ENCODE data around the gene SPTBN1. TPM values are rescaled to one million over a fixed set of nuclear protein-coding genes. Genes with fewer than 3 reads are reported as not detected.

SPTBN1 gene
- polyA plus RNA-seq, 4 donors = 236 to 293 (median 257) TPM

- no peak for DNase-seq (ENCODE audit: low read depth in 4 of 4, low spot score in 3 of 4)
Measured at GRCh38 chr2:54546518-54546917, 90.4 kb downstream of the SPTBN1 start.

GRCh38 chr2:54546923-54547720 is 91.0 kb downstream of the SPTBN1 start:
- no peak for DNase-seq (ENCODE audit: low read depth in 4 of 4, low spot score in 3 of 4)

- no peak for DNase-seq (ENCODE audit: low read depth in 4 of 4, low spot score in 3 of 4)
Measured at GRCh38 chr2:54549430-54549829, 93.3 kb downstream of the SPTBN1 start.

- DNase-seq (ENCODE audit: low read depth in 4 of 4, low spot score in 3 of 4) = no peak
Measured at GRCh38 chr2:54549917-54550518, 93.9 kb downstream of the SPTBN1 start.

GRCh38 chr2:54550547-54550946 is 94.4 kb downstream of the SPTBN1 start:
- DNase-seq (ENCODE audit: low read depth in 4 of 4, low spot score in 3 of 4) = no peak

GRCh38 chr2:54551123-54551756 is 95.1 kb downstream of the SPTBN1 start:
- no peak for DNase-seq (ENCODE audit: low read depth in 4 of 4, low spot score in 3 of 4)

- DNase-seq (ENCODE audit: low read depth in 4 of 4, low spot score in 3 of 4) = no peak
Measured at GRCh38 chr2:54553075-54553474, 96.9 kb downstream of the SPTBN1 start.

GRCh38 chr2:54553775-54554174 is 97.6 kb downstream of the SPTBN1 start:
- DNase-seq (ENCODE audit: low read depth in 4 of 4, low spot score in 3 of 4) = no peak

GRCh38 chr2:54555318-54555837 is 99.3 kb downstream of the SPTBN1 start:
- no peak for DNase-seq (ENCODE audit: low read depth in 4 of 4, low spot score in 3 of 4)

- no peak for DNase-seq (ENCODE audit: low read depth in 4 of 4, low spot score in 3 of 4)
Measured at GRCh38 chr2:54556621-54557121, 100.5 kb downstream of the SPTBN1 start.

- no peak for DNase-seq (ENCODE audit: low read depth in 4 of 4, low spot score in 3 of 4)
Measured at GRCh38 chr2:54557211-54557600, 101.1 kb downstream of the SPTBN1 start.

GRCh38 chr2:54557601-54558187 is 101.6 kb downstream of the SPTBN1 start:
- DNase-seq (ENCODE audit: low read depth in 4 of 4, low spot score in 3 of 4) = no peak

- DNase-seq (ENCODE audit: low read depth in 4 of 4, low spot score in 3 of 4) = no peak
Measured at GRCh38 chr2:54558188-54559005, 102.3 kb downstream of the SPTBN1 start.

- DNase-seq (ENCODE audit: low read depth in 4 of 4, low spot score in 3 of 4) = no peak
Measured at GRCh38 chr2:54559006-54559445, 102.9 kb downstream of the SPTBN1 start.

GRCh38 chr2:54559593-54560145 is 103.5 kb downstream of the SPTBN1 start:
- no peak for DNase-seq (ENCODE audit: low read depth in 4 of 4, low spot score in 3 of 4)

- DNase-seq (ENCODE audit: low read depth in 4 of 4, low spot score in 3 of 4) = no peak
Measured at GRCh38 chr2:54560146-54560881, 104.2 kb downstream of the SPTBN1 start.

- DNase-seq (ENCODE audit: low read depth in 4 of 4, low spot score in 3 of 4) = no peak
Measured at GRCh38 chr2:54561010-54561409, 104.9 kb downstream of the SPTBN1 start.

- DNase-seq (ENCODE audit: low read depth in 4 of 4, low spot score in 3 of 4) = no peak
Measured at GRCh38 chr2:54564439-54564838, 108.3 kb downstream of the SPTBN1 start.

GRCh38 chr2:54565551-54565950 is 109.4 kb downstream of the SPTBN1 start:
- DNase-seq (ENCODE audit: low read depth in 4 of 4, low spot score in 3 of 4) = no peak

Measured in left renal pelvis (tissue), 4 donors.